H1 (cell line): ENCODE measurements around the gene DAPK1. TPM values are rescaled to one million over a fixed set of nuclear protein-coding genes. Genes with fewer than 3 reads are reported as not detected.

ENCODE experiments used
- CTCF ChIA-PET: fragments of 300-600 bp; sonication (Branson Sonifier 250); formaldehyde crosslinking; loops from one replicate; lab custom pipeline; 2021; ENCODE audit not compliant: partially characterized antibody; lab: Charles Lee
- POLR2A ChIA-PET: fragments of 300-600 bp; sonication (Branson Sonifier 250); formaldehyde crosslinking; loops from one replicate; lab custom pipeline; 2021; ENCODE audit warnings: inconsistent platforms; ENCODE audit not compliant: partially characterized antibody; lab: Charles Lee
- DNase-seq, 2 experiments: peaks; one replicate each; pipeline versions ENCODE4 v3.0.0 to v3.0.0-alpha.2; 2010 to 2022; ENCODE audit warnings: low spot score in 2 of 2, low read depth in 1 of 2, mixed read lengths in 1 of 2
- FAIRE-seq: peaks from 2 replicates; lab custom pipeline; 2011; peaks lifted over from hg19 to GRCh38; lab: Jason Lieb, UNC
- H2AFZ ChIP-seq: 2 replicates; pipeline ENCODE4 v1.8.1; 2012; ENCODE audit warnings: low read length, inconsistent platforms
- H2AK5ac ChIP-seq: 2 replicates; pipeline ENCODE4 v1.6.1; 2013; ENCODE audit warnings: low read depth, low read length
- H2BK120ac ChIP-seq: replicated peaks from 2 replicates; pipeline ENCODE3; 2013; ENCODE audit warnings: low read depth, low read length, inconsistent platforms
- H2BK12ac ChIP-seq: 2 replicates; pipeline ENCODE4 v1.6.1; 2013; ENCODE audit warnings: low read depth, low read length
- H2BK15ac ChIP-seq: 2 replicates; pipeline ENCODE4 v1.6.1; 2013; ENCODE audit warnings: low read length
- H2BK20ac ChIP-seq: 2 replicates; pipeline ENCODE4 v1.6.1; 2013; ENCODE audit warnings: low read length
- H2BK5ac ChIP-seq: 2 replicates; pipeline ENCODE4 v1.6.1; 2013; ENCODE audit warnings: low read depth, low read length
- H3K14ac ChIP-seq: 2 replicates; pipeline ENCODE4 v1.6.1; 2013; ENCODE audit warnings: inconsistent platforms; ENCODE audit not compliant: insufficient read length
- H3K18ac ChIP-seq: 2 replicates; pipeline ENCODE4 v1.6.1; 2013; ENCODE audit warnings: low read length; ENCODE audit errors: extremely low read depth
- H3K23ac ChIP-seq: 2 replicates; pipeline ENCODE4 v1.6.1; 2013; ENCODE audit warnings: inconsistent platforms; ENCODE audit not compliant: insufficient read length
- H3K23me2 ChIP-seq: 2 replicates; pipeline ENCODE4 v1.6.1; 2013; ENCODE audit warnings: low read depth, low read length
- H3K27ac ChIP-seq: 2 replicates; pipeline ENCODE4 v1.6.1; 2011; ENCODE audit warnings: low read depth, low read length, inconsistent platforms
- H3K27me3 ChIP-seq, 4 experiments: replicated peaks in 1 of 4; 1 replicate in 1 of 4; 2 replicates in 3 of 4; pipeline versions ENCODE4 v1.6.1 to v1.8.1; 2011 to 2013; ENCODE audit warnings: low read length in 3 of 4, mild to moderate bottlenecking in 3 of 4, inconsistent platforms in 2 of 4, mixed read lengths in 2 of 4, moderate library complexity in 1 of 4; ENCODE audit not compliant: control insufficient read depth in 3 of 4, insufficient read depth in 3 of 4; ENCODE audit errors: extremely low read depth in 1 of 4
- H3K36me3 ChIP-seq, 4 experiments: 2 replicates each; pipeline versions ENCODE4 v1.6.1 to v1.8.1; 2011 to 2013; ENCODE audit warnings: mild to moderate bottlenecking in 4 of 4, low read length in 3 of 4, moderate library complexity in 2 of 4, control low read depth in 1 of 4, inconsistent platforms in 1 of 4; ENCODE audit not compliant: insufficient read depth in 4 of 4, control insufficient read depth in 2 of 4
- H3K4ac ChIP-seq: replicated peaks from 2 replicates; pipeline ENCODE3; 2013; ENCODE audit warnings: low read length, low read depth, mixed read lengths, inconsistent platforms; ENCODE audit not compliant: insufficient read length
- H3K4me1 ChIP-seq, 4 experiments: replicated peaks in 1 of 4; 1 replicate in 1 of 4; 2 replicates in 3 of 4; pipeline versions ENCODE4 v1.6.1 to v1.8.1; 2011 to 2013; ENCODE audit warnings: low read length in 3 of 4, inconsistent platforms in 2 of 4, mixed read lengths in 1 of 4; ENCODE audit not compliant: insufficient read depth in 4 of 4, control insufficient read depth in 3 of 4
- H3K4me2 ChIP-seq, 2 experiments: 2 replicates each; pipeline versions ENCODE4 v1.6.1 to v1.8.1; 2011 to 2013; ENCODE audit warnings: low read depth in 2 of 2, low read length in 2 of 2, control low read depth in 1 of 2, inconsistent platforms in 1 of 2, mild to moderate bottlenecking in 1 of 2; ENCODE audit not compliant: insufficient read depth in 1 of 2
- H3K4me3 ChIP-seq, 4 experiments: fragments of 200-600, 300-600 bp in 1 of 4; sonication (generic), shearing (Covaris generic), sonication (Bioruptor Twin) in 1 of 4; 2 replicates each; pipeline versions ENCODE4 v1.5.1 to v1.8.1; 2011 to 2016; ENCODE audit warnings: low read length in 4 of 4, low read depth in 3 of 4, control low read depth in 2 of 4, inconsistent platforms in 2 of 4, mild to moderate bottlenecking in 2 of 4, mixed read lengths in 1 of 4, moderate library complexity in 1 of 4; ENCODE audit not compliant: insufficient read depth in 2 of 4; ENCODE audit errors: extremely low read depth in 1 of 4
- H3K56ac ChIP-seq: replicated peaks from 2 replicates; pipeline ENCODE3; 2013; ENCODE audit warnings: low read depth, mild to moderate bottlenecking, mixed read lengths, low read length, inconsistent platforms; ENCODE audit not compliant: insufficient read length
- H3K79me1 ChIP-seq: 2 replicates; pipeline ENCODE4 v1.6.1; 2013; ENCODE audit warnings: low read depth, low read length, control low read depth
- H3K79me2 ChIP-seq, 2 experiments: 2 replicates each; pipeline versions ENCODE4 v1.6.1 to v1.8.1; 2012 to 2013; ENCODE audit warnings: low read length in 2 of 2, mild to moderate bottlenecking in 2 of 2, inconsistent platforms in 1 of 2; ENCODE audit not compliant: insufficient read depth in 2 of 2, control insufficient read depth in 1 of 2
- H3K9ac ChIP-seq, 4 experiments: replicated peaks in 1 of 4; 1 replicate in 1 of 4; 2 replicates in 3 of 4; pipeline versions ENCODE4 v1.6.1 to v1.8.1; 2011 to 2013; ENCODE audit warnings: low read depth in 3 of 4, low read length in 3 of 4, control low read depth in 2 of 4, mild to moderate bottlenecking in 2 of 4, moderate library complexity in 2 of 4, inconsistent platforms in 1 of 4; ENCODE audit errors: extremely low read depth in 1 of 4
- H3K9me3 ChIP-seq, 2 experiments: 2 replicates each; pipeline versions ENCODE4 v1.6.1 to v1.8.1; 2012 to 2013; ENCODE audit warnings: mild to moderate bottlenecking in 2 of 2, moderate library complexity in 2 of 2, control low read depth in 1 of 2, inconsistent platforms in 1 of 2, low read depth in 1 of 2, low read length in 1 of 2, mixed read lengths in 1 of 2; ENCODE audit not compliant: insufficient read depth in 2 of 2
- H4K20me1 ChIP-seq, 2 experiments: replicated peaks in 1 of 2; 2 replicates each; pipeline versions ENCODE3 to v1.8.1; 2011 to 2013; ENCODE audit warnings: inconsistent platforms in 2 of 2, low read length in 2 of 2, mild to moderate bottlenecking in 1 of 2; ENCODE audit not compliant: insufficient read depth in 2 of 2, control insufficient read depth in 1 of 2
- H4K5ac ChIP-seq: 2 replicates; pipeline ENCODE4 v1.6.1; 2013; ENCODE audit warnings: low read length, low read depth, mixed read lengths, inconsistent platforms; ENCODE audit not compliant: insufficient read length
- H4K8ac ChIP-seq: 2 replicates; pipeline ENCODE4 v1.8.0; 2013; ENCODE audit warnings: mild to moderate bottlenecking, moderate library complexity, low read length, inconsistent platforms; ENCODE audit not compliant: insufficient read depth; ENCODE audit errors: extremely low read depth
- H4K91ac ChIP-seq: replicated peaks from 2 replicates; pipeline ENCODE3; 2013; ENCODE audit warnings: low read length, mixed read lengths, inconsistent platforms; ENCODE audit not compliant: insufficient read length
- ASH2L ChIP-seq: fragments of 200-600, 300-600 bp; sonication (generic); IDR thresholded peaks from one replicate; pipeline ENCODE4 v1.7.1; 2017; ENCODE audit warnings: low read length
- GABPA ChIP-seq: IDR thresholded peaks from 2 replicates; pipeline ENCODE4 v1.6.1; 2011; ENCODE audit warnings: mild to moderate bottlenecking, low read length, moderate library complexity, borderline replicate concordance; ENCODE audit not compliant: insufficient read depth
- JUND ChIP-seq: IDR thresholded peaks from 2 replicates; pipeline ENCODE4 v1.6.1; 2011; ENCODE audit warnings: mild to moderate bottlenecking, improper control_type of control experiment, low read length
- WGBS, 2 experiments: shearing (Covaris generic) in 1 of 2; methylation state at CpG; one replicate each; pipeline versions ENCODE4 v1.1.6 to v1.1.7; 2013 to 2015; ENCODE audit warnings: low lambda C conversion rate in 2 of 2, mixed read lengths in 2 of 2, inconsistent platforms in 1 of 2, low coverage in 1 of 2, missing lambda C conversion rate in 1 of 2; ENCODE audit not compliant: insufficient replicate concordance in 2 of 2, insufficient coverage in 1 of 2, insufficient read length in 1 of 2; ENCODE audit errors: extremely low coverage in 1 of 2, missing lambda C conversion rate in 1 of 2; 5-methylcytosine and 5-hydroxymethylcytosine counted together
- polyA plus RNA-seq, 7 experiments: library from polyadenylated mRNA; depleted of rRNA in 3 of 7; stranded (reverse) in 5 of 7; unstranded in 2 of 7; fragments of >200 nt in 5 of 7; fragments of 200-250 nt in 2 of 7; gene quantifications; 1 replicate in 5 of 7; 2 replicates in 1 of 7; 4 replicates in 1 of 7; pipeline versions ENCODE4 v1.2.1 to v1.2.3, GENCODE V29; 2011 to 2013; ENCODE audit warnings: missing spikeins in 2 of 7, mixed read lengths in 2 of 7
- total RNA-seq: library from RNA; stranded (reverse); fragmentation: NEBNext Ultra II Directional; extraction: Animal tissue kit (Norgen Biotek cat#: 25700); gene quantifications from 2 replicates; pipeline ENCODE4 v1.2.1, GENCODE V29; 2021

Gene DAPK1
- total and polyA plus RNA-seq, 2 of the 8 experiments (the other 6 are each of a cell fraction or from before 2014, with no cell fraction given) = 62.4 to 131 TPM

GRCh38 chr9:87604886-87605588 is 107.4 kb downstream of the DAPK1 start:
- H3K23me2 ChIP-seq = no peaks in the 10 kb centered on the region; the same call in 1 of the 2 replicates
- H2BK12ac ChIP-seq = no peak overlapping the region
- H3K18ac ChIP-seq = no peak overlapping the region
- no peak overlapping the region for H2BK120ac ChIP-seq
- no peak overlapping the region for H3K4me3 ChIP-seq
- peaks cover 6 to 11% of the 10 kb centered on the region in 2 experiments for H4K20me1 ChIP-seq
- ChIA-PET CTCF (interaction anchor here (0.8 kb wide), 1 partner anchor 34 kb away, joined by 3 read pairs; no protein-coding TSS in a partner anchor), POLR2A (interaction anchor here (0.5 kb wide), 1 partner anchor 103 kb away, joined by 3 read pairs; no protein-coding TSS in a partner anchor)
- H3K79me1 ChIP-seq = peaks cover 3% of the 10 kb centered on the region
- H2BK5ac ChIP-seq = no peak overlapping the region
- H4K91ac ChIP-seq = no peak overlapping the region
- no peak overlapping the region for H2BK15ac ChIP-seq
- no peak overlapping the region for H3K27ac ChIP-seq
- FAIRE-seq (no peak), DNase-seq (no peak)
- WGBS, 2 experiments = 95% methylated on average over 23 of the region's 23 CpGs; no CpG with 5 or more reads in 1 of the 2 experiments
- H3K79me2 ChIP-seq = peaks cover 0 to 28% of the 10 kb centered on the region in 2 experiments; a peak in 3 of 4 replicates
- H3K14ac ChIP-seq = no peak overlapping the region
- no peak overlapping the region for H2AFZ ChIP-seq
- no peak overlapping the region for H3K9ac ChIP-seq
- peaks cover 0 to 31% (median 7%) of the 10 kb centered on the region in 4 experiments; a peak in 4 of 8 replicates for H3K36me3 ChIP-seq
- H3K27me3 ChIP-seq = no peaks in the 10 kb centered on the region
- no peak overlapping the region for H2AK5ac ChIP-seq
- no peak overlapping the region for H4K5ac ChIP-seq
- H4K8ac ChIP-seq = no peak overlapping the region
- no peaks in the 10 kb centered on the region for H3K9me3 ChIP-seq
- H2BK20ac ChIP-seq = no peak overlapping the region
- no peak overlapping the region for H3K4me2 ChIP-seq
- H3K56ac ChIP-seq = no peak overlapping the region
- no peak overlapping the region for H3K4ac ChIP-seq
- no peak overlapping the region for H3K23ac ChIP-seq
- H3K4me1 ChIP-seq = peaks cover 5 to 14% (median 14%) of the 10 kb centered on the region in 4 experiments
- no peak for TF ChIP-seq ASH2L
- TF ChIP-seq GABPA = no peak
- TF ChIP-seq JUND = no peak
